Stimulated activated CD4-positive, alpha-beta T cell treated with anti-CD3 and anti-CD28 coated beads, Interleukin-15, amount 100 ng/mL, for 24 hours (primary cell): ENCODE data around the gene TPD52L2.
A peak's percentile ranks its signal among the peaks of the same experiment; 100 is the strongest.

ENCODE experiments used
- DNase-seq: peaks from one replicate; pipeline ENCODE4 v3.0.0-alpha.2; 2020

TPD52L2 gene

DNA sequence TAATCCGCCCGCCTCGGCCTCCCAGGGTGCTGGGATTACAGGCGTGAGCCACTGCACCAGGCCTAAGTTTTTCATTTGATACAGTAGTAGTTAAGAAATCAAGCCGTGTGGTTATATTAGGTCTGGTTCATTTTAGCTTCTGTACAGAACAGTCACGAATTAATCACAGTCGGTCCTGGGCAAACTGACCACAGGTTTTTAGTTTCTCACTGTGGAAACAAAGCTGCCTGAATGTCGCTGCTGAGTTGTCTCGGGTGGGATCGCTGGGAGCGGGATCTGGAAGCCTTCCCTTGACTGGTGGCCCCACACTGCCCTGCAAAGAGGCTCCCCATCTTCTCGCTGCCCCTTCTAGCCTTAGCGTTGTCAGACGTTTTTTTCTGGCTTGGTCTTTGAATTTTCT lies 72.5 kb downstream of the TPD52L2 start:
- peak; percentile 1 for DNase-seq

DNA sequence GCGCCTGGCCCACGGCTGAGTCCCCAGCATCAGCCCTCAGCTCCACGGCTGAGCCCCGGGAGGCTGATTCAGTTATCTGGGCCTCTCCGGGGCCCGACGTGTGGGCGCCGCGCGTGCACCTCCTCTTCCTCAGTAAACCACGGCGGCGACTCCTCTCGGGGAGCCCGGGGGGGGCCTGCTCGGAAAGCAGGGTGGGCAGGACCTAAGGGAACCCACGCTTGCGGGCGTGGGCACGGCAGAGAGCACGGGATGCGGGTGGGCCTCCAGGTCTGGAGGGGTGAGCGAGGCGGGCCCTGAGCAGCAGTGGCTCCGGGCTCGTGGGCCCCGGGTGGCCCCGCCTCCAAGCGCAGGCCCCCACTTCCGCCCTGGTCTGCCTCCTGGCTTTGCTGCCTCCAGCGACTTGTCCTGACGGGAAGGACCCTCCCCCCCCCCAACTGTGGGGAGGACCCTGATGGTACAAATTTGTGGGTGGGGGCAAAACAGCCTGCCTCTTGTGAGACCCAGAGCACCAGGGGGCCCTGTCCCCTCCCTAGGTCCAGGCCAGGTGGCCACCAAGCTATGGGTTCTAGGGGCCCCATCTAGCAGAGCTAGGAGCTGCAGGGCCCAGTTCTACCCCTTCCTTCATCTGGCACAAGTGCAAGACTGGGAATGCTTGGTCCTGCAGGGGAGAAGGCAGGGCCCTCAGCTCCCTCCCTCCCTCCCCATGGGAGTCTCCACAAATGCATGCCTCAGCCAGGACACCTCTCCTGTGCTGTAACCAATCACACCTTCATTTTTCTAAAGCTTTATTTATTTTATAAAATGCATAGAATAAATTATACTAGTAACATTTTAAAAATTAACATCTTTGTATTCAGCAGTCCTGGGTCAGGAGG lies 74.2 kb downstream of the TPD52L2 start:
- DNase-seq, result peak; percentile 17

DNA sequence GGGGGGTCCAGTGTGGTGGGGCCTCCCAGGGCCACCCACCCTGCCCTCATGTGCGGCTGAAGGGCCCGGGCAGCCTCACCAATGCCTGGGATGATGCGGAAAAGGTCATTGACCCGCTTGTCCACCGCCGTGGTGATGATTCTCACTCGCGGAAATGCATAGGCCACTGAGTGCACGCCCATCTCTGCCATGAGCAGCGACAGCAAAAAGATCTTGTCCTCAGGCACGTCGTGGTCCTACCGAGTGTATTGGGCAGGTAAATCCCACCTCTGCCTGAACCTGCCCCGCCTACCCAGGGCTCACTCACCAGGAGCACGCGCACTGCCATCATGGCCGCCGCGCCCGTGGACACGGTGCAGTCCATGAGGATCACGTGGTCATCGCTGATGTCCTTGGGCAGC lies 75.0 kb downstream of the TPD52L2 start:
- DNase-seq, result peak; percentile 5

DNA sequence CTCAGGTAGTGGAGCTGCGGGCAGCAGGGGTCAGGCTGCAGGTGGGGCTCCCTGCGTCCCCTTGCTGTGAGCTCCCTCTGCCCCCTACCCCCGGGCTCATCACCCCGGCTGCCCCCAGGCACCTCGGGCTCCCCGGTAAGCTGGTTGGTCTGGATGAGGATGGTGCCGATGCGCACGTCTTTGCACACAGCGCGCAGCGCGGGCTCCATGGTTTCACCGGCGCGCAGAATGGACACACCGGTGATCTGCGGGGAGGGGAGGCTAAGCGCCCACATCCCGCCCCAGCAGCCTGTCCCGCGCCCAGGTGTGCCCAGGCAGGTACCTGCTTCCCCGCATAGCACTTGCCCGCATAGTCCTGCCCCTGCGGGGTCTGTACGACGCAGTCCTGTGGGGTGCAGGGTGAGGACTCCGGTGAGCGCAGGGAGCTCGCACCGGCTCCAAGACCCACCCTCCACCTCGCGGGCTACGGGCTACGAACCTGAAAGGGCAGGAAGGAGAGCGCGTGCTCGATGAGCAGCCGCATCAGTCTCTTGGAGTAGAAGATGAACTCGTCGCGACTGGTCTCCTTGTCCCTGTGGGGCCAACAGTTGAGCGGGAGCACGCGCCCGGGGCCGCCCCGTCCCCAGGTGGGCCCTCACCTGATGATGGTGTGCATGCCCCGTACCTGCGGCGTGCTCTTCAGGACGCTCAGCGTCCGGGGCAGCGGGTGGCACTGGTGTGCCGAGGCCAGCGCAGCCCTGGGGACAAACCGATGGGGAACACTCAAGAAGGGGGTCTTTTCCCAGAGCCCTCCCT lies 75.6 kb downstream of the TPD52L2 start:
- DNase-seq, result no peak
